Measurements from ENCODE around the gene DOCK10.

DNA sequence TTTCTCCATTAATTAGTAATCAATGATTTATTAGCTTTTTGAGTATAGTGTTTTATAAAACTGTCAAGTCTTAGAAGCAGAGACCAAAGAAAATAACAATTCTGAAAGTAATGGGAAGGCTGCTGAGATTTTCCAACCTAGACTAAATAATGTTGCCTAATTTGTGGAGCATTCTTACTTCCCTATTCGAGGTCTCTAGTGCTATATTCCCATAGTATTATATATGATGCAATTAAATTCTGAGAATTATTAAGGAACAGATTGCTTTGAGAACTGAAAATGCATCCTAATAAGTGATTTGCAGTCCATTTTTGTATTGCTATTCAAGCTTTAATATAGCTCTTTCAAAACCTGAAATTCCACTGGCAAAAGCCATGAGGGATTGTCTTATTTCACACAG lies 27.7 kb upstream of the DOCK10 start:
- TF ChIP-seq, protein P1, sequence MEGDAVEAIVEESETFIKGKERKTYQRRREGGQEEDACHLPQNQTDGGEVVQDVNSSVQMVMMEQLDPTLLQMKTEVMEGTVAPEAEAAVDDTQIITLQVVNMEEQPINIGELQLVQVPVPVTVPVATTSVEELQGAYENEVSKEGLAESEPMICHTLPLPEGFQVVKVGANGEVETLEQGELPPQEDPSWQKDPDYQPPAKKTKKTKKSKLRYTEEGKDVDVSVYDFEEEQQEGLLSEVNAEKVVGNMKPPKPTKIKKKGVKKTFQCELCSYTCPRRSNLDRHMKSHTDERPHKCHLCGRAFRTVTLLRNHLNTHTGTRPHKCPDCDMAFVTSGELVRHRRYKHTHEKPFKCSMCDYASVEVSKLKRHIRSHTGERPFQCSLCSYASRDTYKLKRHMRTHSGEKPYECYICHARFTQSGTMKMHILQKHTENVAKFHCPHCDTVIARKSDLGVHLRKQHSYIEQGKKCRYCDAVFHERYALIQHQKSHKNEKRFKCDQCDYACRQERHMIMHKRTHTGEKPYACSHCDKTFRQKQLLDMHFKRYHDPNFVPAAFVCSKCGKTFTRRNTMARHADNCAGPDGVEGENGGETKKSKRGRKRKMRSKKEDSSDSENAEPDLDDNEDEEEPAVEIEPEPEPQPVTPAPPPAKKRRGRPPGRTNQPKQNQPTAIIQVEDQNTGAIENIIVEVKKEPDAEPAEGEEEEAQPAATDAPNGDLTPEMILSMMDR (IDR thresholded peaks at IDR 0.05; ENCODE audit: extremely low read depth in 1 of 2, insufficient read depth in 1 of 2, low read depth in 1 of 2, low read length in 2 of 2): no peak
- TF ChIP-seq GATA2 (IDR thresholded peaks at IDR 0.05; ENCODE audit: insufficient read depth, insufficient read length, low read depth, low read length): no peak
- TF ChIP-seq POLR2A (IDR thresholded peaks at IDR 0.05; ENCODE audit: low read depth, low read length): no peak
- no peak for TF ChIP-seq EZH2 (IDR thresholded peaks at IDR 0.05; ENCODE audit: borderline replicate concordance, low read depth, low read length, severe bottlenecking)
- TF ChIP-seq FOS (IDR thresholded peaks at IDR 0.05; ENCODE audit: borderline replicate concordance, insufficient read depth, low read length): no peak
- no peak for TF ChIP-seq JUN (IDR thresholded peaks at IDR 0.05; ENCODE audit: borderline replicate concordance, insufficient read depth, insufficient read length, low read depth)
- no peak for TF ChIP-seq POLR2AphosphoS5 (IDR thresholded peaks at IDR 0.05; ENCODE audit: insufficient read depth, low read depth, low read length)
- TF ChIP-seq, protein P2, sequence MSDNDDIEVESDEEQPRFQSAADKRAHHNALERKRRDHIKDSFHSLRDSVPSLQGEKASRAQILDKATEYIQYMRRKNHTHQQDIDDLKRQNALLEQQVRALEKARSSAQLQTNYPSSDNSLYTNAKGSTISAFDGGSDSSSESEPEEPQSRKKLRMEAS (IDR thresholded peaks at IDR 0.05; ENCODE audit: insufficient read depth, insufficient read length): no peak
